Fibroblast of lung (primary cell): ENCODE data around the gene SYNPR. TPM values are rescaled to one million over a fixed set of nuclear protein-coding genes. Genes with fewer than 3 reads are reported as not detected.

Source experiments
- DNase-seq, 2 donors: peaks; one replicate each; pipeline versions ENCODE4 v3.0.0 to v3.0.0-alpha.2; 2010; ENCODE audit warnings: low read depth in 2 of 2
- H2AFZ ChIP-seq: 2 replicates; pipeline ENCODE4 v1.5.1; 2012; ENCODE audit warnings: low read length, control low read depth, inconsistent platforms
- H3K27ac ChIP-seq: 2 replicates; pipeline ENCODE4 v1.5.1; 2011; ENCODE audit warnings: low read length, control low read depth; ENCODE audit not compliant: insufficient read depth
- H3K27me3 ChIP-seq: 2 replicates; pipeline ENCODE4 v1.5.1; 2011; ENCODE audit warnings: mild to moderate bottlenecking, low read length; ENCODE audit not compliant: control insufficient read depth, insufficient read depth
- H3K36me3 ChIP-seq: 2 replicates; pipeline ENCODE4 v1.5.1; 2011; ENCODE audit warnings: low read length; ENCODE audit not compliant: control insufficient read depth, insufficient read depth
- H3K4me1 ChIP-seq: 2 replicates; pipeline ENCODE4 v1.5.1; 2011; ENCODE audit warnings: low read length; ENCODE audit not compliant: control insufficient read depth, insufficient read depth; ENCODE audit errors: extremely low read depth
- H3K4me2 ChIP-seq: 2 replicates; pipeline ENCODE4 v1.5.1; 2011; ENCODE audit warnings: low read length, control low read depth; ENCODE audit not compliant: insufficient read depth; ENCODE audit errors: extremely low read depth
- H3K4me3 ChIP-seq, 4 experiments: fragments of 200-600 bp in 1 of 4; sonication (generic) in 1 of 4; replicated peaks in 1 of 4; 2 replicates each; pipeline ENCODE4 v1.5.1; 2011 to 2016; ENCODE audit warnings: low read length in 4 of 4, low read depth in 3 of 4, mild to moderate bottlenecking in 3 of 4, control low read depth in 2 of 4, inconsistent platforms in 1 of 4, mixed read lengths in 1 of 4; ENCODE audit not compliant: insufficient read depth in 1 of 4; ENCODE audit errors: control extremely low read depth in 1 of 4
- H3K79me2 ChIP-seq: 2 replicates; pipeline ENCODE4 v1.5.1; 2012; ENCODE audit warnings: mild to moderate bottlenecking, low read length, inconsistent platforms; ENCODE audit not compliant: control insufficient read depth, insufficient read depth
- H3K9ac ChIP-seq: 2 replicates; pipeline ENCODE4 v1.5.1; 2011; ENCODE audit warnings: mild to moderate bottlenecking, low read length, control low read depth; ENCODE audit not compliant: insufficient read depth
- H3K9me3 ChIP-seq: 2 replicates; pipeline ENCODE4 v1.5.1; 2012; ENCODE audit warnings: low read depth, low read length; ENCODE audit not compliant: control insufficient read depth, insufficient read depth
- H4K20me1 ChIP-seq: 2 replicates; pipeline ENCODE4 v1.5.1; 2011; ENCODE audit warnings: low read length; ENCODE audit not compliant: control insufficient read depth, insufficient read depth; ENCODE audit errors: extremely low read depth
- CTCF ChIP-seq, 2 donors: IDR thresholded peaks in 1 of 2; conservative IDR thresholded peaks in 1 of 2; 1 replicate in 1 of 2; 2 replicates in 1 of 2; pipeline ENCODE4 v1.5.1; 2011 to 2012; ENCODE audit warnings: low read length in 2 of 2, control low read depth in 1 of 2, inconsistent platforms in 1 of 2, low read depth in 1 of 2, mild to moderate bottlenecking in 1 of 2
- EZH2 ChIP-seq: IDR thresholded peaks from 2 replicates; pipeline ENCODE4 v1.5.1; 2012; ENCODE audit warnings: low read length, control low read depth, mild to moderate bottlenecking; ENCODE audit errors: missing control alignments
- polyA plus RNA-seq, 2 donors: library from polyadenylated mRNA; depleted of rRNA in 1 of 2; stranded (reverse) in 1 of 2; unstranded in 1 of 2; fragments of >200 nt; gene quantifications; 2 replicates each; pipeline ENCODE4 v1.2.1, GENCODE V29; 2011 to 2012; ENCODE audit warnings: missing spikeins in 1 of 2
- total RNA-seq: library from RNA; depleted of rRNA; stranded (reverse); fragments of >200 nt; gene quantifications from 2 replicates; pipeline ENCODE4 v1.2.1, GENCODE V29; 2014

SYNPR gene
- total and polyA plus RNA-seq, 2 donors (not counting 1 experiment from before 2014, with no cell fraction given), result not detected

GRCh38 chr3:63287610-63288009 is 9.5 kb downstream of the SYNPR start:
- H4K20me1 ChIP-seq, result no peaks in the 10 kb centered on the region
- no peak for DNase-seq
- H3K4me1 ChIP-seq, result no peaks in the 10 kb centered on the region

DNA sequence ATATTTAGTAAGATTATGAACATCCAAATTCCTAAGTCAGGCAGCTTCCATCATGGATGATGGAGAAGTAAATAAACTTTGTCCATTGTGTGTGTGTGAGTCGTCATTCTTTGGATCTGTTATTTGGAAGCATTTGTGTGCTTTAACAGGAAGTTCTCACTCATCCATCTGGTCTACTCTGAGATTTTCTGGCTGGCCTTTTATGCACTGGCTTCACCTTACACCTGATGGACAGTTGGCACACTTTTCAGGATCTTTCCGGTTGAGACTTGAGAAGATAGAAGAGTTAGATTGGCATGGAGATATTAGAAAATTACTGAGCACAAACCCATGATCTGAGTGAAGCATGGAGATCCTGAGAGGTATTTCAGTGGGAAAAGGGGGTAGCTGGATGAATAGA is 12.6 kb downstream of the SYNPR start:
- TF ChIP-seq EZH2, result no peak
- TF ChIP-seq CTCF (conservative IDR thresholded peaks at IDR 0.05 in 1 of 2, IDR thresholded peaks at IDR 0.05 in 1 of 2; ENCODE audit: low read depth in 1 of 2, low read length in 2 of 2), result no peak
- Histone ChIP-seq H3K36me3 (no peaks in the 10 kb centered on the region), H3K9ac (no peak overlapping the region), H4K20me1 (no peaks in the 10 kb centered on the region), H2AFZ (no peak overlapping the region), H3K4me2 (no peak overlapping the region), H3K79me2 (no peaks in the 10 kb centered on the region), H3K27ac (no peak overlapping the region), H3K9me3 (no peaks in the 10 kb centered on the region), H3K4me3 (no peak overlapping the region), H3K27me3 (no peaks in the 10 kb centered on the region), H3K4me1 (no peaks in the 10 kb centered on the region)
- DNase-seq, result no peak

More at GRCh38 chr3:63287610-63288009, 9.5 kb downstream of the SYNPR start:
- Histone ChIP-seq H3K27ac (no peak overlapping the region), H3K9ac (no peak overlapping the region), H3K4me3 (no peak overlapping the region), H2AFZ (no peak overlapping the region), H3K9me3 (no peaks in the 10 kb centered on the region), H3K79me2 (no peaks in the 10 kb centered on the region), H3K4me2 (no peak overlapping the region), H3K36me3 (no peaks in the 10 kb centered on the region), H3K27me3 (no peaks in the 10 kb centered on the region)
- no peak for TF ChIP-seq EZH2
- no peak for TF ChIP-seq CTCF (conservative IDR thresholded peaks at IDR 0.05 in 1 of 2, IDR thresholded peaks at IDR 0.05 in 1 of 2; ENCODE audit: low read depth in 1 of 2, low read length in 2 of 2)

- Histone ChIP-seq H3K27me3 (no peaks in the 10 kb centered on the region), H2AFZ (no peak overlapping the region), H4K20me1 (no peaks in the 10 kb centered on the region), H3K4me1 (no peaks in the 10 kb centered on the region), H3K27ac (no peak overlapping the region), H3K36me3 (no peaks in the 10 kb centered on the region), H3K9ac (no peak overlapping the region), H3K4me3 (no peak overlapping the region), H3K79me2 (no peaks in the 10 kb centered on the region), H3K4me2 (no peak overlapping the region), H3K9me3 (no peaks in the 10 kb centered on the region)
- TF ChIP-seq EZH2 (no peak), CTCF (conservative IDR thresholded peaks at IDR 0.05 in 1 of 2, IDR thresholded peaks at IDR 0.05 in 1 of 2; ENCODE audit: low read depth in 1 of 2, low read length in 2 of 2) (no peak)
- no peak for DNase-seq
Observed at GRCh38 chr3:63294332-63294731, 16.2 kb downstream of the SYNPR start.
